ENCODE measurements around the gene ERBB4.

GRCh38 chr2:212284166-212284565 lies 254.4 kb downstream of the ERBB4 start:
- TF ChIP-seq CTCF (IDR thresholded peaks at IDR 0.05) = no peak
- TF ChIP-seq EP300 (IDR thresholded peaks at IDR 0.05; ENCODE audit: borderline replicate concordance in 1 of 2, low read depth in 1 of 2, low read length in 1 of 2) = no peak
- TF ChIP-seq RXRA (IDR thresholded peaks at IDR 0.05; ENCODE audit: borderline replicate concordance, low read depth) = no peak
- no peak for TF ChIP-seq POLR2AphosphoS5 (IDR thresholded peaks at IDR 0.05; ENCODE audit: low read depth, low read length)
- no peak for TF ChIP-seq EZH2phosphoT487 (IDR thresholded peaks at IDR 0.05; ENCODE audit: borderline replicate concordance, low read depth)
- no peak for TF ChIP-seq TAF1 (IDR thresholded peaks at IDR 0.05; ENCODE audit: borderline replicate concordance, low read depth, low read length)
- no peak for TF ChIP-seq TEAD4 (IDR thresholded peaks at IDR 0.05; ENCODE audit: borderline replicate concordance, insufficient read depth)

All from SK-N-SH (cell line).